HG02763 (cell line): Measurements from ENCODE around the gene TBL1XR1.
"Not testable (repeated sequence)": the region's sequence is repeated elsewhere in the genome, so short reads cannot be mapped to it uniquely, and the experiment has no call there.

Source experiments
- ATAC-seq: cut with Tn5 transposase; IDR thresholded peaks from one replicate; pipeline ENCODE4 v1.9.1; 2021; ENCODE audit warnings: mild to moderate bottlenecking, moderate library complexity; ENCODE audit not compliant: unreplicated experiment

The TBL1XR1 gene

GRCh38 chr3:177208781-177209180, 11.5 kb upstream of the TBL1XR1 start:
- ATAC-seq = no peak

DNA sequence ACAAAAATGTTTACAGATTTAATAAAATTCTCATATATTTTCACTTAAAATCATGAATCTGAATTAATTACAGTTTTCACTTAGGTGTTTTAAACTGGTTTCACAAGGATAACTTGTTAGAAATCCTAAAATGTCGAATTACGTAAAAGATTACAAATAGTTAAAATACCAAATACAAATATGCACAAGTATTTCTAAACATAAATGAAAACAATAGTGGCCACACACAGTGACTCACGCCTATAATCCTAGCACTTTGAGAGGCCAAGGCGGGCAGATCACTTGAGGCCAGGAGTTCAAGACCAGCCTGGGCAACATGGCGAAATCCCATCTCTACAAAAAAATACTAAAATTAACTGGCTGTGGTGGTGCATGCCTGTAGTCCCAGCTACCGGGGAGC, 10.9 kb upstream of the TBL1XR1 start:
- no peak for ATAC-seq

DNA sequence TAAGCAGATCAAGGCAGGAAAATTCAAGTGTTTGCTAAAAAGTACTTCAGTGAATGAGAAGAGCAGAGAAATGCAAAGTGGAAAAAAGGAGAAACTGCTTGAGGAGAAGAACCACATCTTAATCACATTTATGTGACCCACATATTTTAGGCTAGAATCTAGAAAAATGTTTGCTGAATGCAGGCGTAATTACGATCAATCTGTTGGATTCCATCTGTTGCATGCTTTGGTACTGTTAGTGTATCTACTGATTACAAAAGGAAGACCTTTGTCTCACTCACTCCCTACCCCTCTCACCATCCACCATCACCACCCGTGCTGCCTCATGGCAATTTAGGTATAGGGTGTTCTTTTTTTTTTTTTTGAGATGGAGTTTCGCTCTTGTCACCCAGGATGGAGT, 9.7 kb upstream of the TBL1XR1 start:
- ATAC-seq = no peak

GRCh38 chr3:177203689-177204395, 6.6 kb upstream of the TBL1XR1 start:
- no peak for ATAC-seq

- ATAC-seq = not testable (repeated sequence)
Measured at GRCh38 chr3:177203016-177203415, 5.7 kb upstream of the TBL1XR1 start.

- ATAC-seq = peak; percentile 70
Measured at GRCh38 chr3:177201700-177202397, 4.6 kb upstream of the TBL1XR1 start.

- ATAC-seq = no peak
Measured at GRCh38 chr3:177199206-177199760, 2.0 kb upstream of the TBL1XR1 start.

GRCh38 chr3:177197727-177198460, 612 bp upstream of the TBL1XR1 start:
- ATAC-seq = peak; percentile 34

DNA sequence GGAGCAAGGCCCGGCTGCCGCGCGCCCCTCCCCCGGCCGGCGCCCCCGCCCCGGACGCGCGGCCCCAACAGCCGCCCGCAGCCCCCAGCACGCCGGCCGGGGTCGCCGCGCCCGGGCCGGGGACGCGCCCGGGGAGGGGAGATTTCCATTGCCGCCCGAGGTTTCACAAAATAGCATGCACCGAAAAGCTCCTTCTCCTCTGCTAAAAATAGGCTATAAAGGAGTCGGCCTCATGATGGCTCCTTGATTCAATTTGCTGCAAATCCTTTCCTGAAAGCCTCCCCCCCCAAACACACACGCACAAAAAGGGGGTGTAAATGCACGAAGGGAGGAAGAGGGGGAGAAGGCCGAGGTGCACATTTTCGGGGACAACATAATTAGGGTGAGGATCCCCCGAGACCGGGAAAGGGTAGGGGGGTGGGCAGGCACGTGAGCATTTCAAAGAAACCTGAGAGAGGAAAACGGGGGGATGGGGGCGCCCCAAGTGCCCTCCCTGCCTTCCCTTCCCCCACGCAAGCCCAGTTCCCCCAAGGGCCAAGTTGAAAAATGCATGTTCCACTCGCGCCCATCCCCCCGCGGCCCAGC, 734 bp downstream of the TBL1XR1 start:
- ATAC-seq = no peak

- ATAC-seq = no peak
Measured at GRCh38 chr3:177196008-177196455, 1.2 kb downstream of the TBL1XR1 start.

GRCh38 chr3:177195242-177195991, 1.9 kb downstream of the TBL1XR1 start:
- ATAC-seq = no peak

GRCh38 chr3:177194299-177194698, 3.0 kb downstream of the TBL1XR1 start:
- ATAC-seq = no peak

DNA sequence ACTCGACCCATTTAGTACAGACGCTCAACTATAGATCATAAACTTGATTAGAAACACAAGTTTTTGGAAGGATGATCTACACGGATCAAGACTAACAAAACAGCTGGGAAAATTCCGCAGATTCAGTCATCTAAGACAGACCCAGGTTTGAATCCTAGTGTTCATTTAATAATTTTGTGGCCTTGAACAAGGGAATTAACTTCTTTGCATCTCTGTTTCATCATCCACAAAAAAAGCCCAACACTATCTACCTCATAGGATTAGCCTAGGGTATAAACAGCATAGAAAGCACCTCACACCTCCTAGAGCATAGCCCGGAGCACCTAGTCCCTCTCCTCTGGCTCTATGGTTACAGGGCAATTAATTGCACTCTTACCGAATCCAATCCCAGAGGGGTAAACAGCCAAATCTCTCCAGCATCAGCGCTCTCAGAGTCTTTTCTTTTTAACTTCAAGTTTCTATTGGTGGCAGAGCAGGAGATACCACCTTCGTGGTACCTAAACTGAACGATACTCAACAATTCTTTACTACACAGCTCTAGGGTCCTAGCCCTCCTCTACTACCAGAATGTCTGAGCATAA, 3.5 kb downstream of the TBL1XR1 start:
- no peak for ATAC-seq

GRCh38 chr3:177193275-177193674, 4.0 kb downstream of the TBL1XR1 start:
- not testable (repeated sequence) for ATAC-seq

GRCh38 chr3:177190756-177191681, 6.3 kb downstream of the TBL1XR1 start:
- ATAC-seq = no peak

- ATAC-seq = not testable (repeated sequence)
Measured at GRCh38 chr3:177190184-177190583, 7.1 kb downstream of the TBL1XR1 start.

DNA sequence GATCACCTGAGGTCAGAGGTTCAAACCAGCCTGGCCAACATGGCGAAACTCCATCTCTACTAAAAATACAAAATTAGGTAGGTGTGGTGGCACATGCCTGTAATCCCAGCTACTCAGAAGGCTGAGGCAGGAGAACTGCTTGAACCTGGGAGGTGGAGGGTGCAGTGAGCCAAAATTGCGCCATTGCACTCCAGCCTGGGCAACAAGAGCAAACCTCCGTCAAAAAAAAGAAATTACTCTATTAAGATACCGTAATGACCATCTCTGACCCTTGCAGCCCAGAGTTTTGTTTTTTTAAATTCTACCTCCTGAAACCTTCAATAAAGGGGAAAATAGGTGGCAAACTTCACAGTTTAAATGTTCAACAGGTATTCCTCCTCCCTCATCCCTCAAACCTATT, 9.0 kb downstream of the TBL1XR1 start:
- ATAC-seq = not testable (repeated sequence)

GRCh38 chr3:177186306-177186705, 11.0 kb downstream of the TBL1XR1 start:
- ATAC-seq = no peak

- ATAC-seq = peak; percentile 24
Measured at GRCh38 chr3:177185035-177185574, 12.2 kb downstream of the TBL1XR1 start.
